ENCODE data around the gene DMXL1. TPM values are rescaled to one million over a fixed set of nuclear protein-coding genes. Genes with fewer than 3 reads are reported as not detected.

Gene DMXL1
- total and polyA plus RNA-seq, 4 donors = 4.3 to 38.1 (median 25.1) TPM

DNA sequence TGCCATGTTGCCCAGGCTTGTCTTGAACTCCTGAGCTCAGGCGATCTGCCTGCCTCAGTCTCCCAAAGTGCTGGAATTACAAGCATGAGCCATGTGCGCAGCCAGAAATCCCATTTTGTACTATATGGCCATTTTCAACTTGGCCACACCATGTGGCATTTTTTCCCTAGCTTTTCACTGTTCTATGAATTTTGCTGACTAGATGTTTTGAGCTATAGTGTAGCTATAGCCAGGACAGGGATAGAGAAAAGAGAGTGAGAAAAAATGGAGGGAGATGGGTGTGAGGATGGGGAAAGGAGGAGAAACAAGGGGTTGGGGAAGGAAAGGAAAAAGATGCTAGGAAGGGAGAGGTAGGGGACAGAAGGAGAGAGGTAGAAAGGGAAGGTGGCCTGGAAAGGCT, 46.4 kb downstream of the DMXL1 start:
- H3K27ac ChIP-seq (ENCODE audit: low read depth in 1 of 2, low read length in 2 of 2) = no peak overlapping the region
- H3K36me3 ChIP-seq (ENCODE audit: control insufficient read depth in 4 of 4, insufficient read depth in 3 of 4, low read depth in 1 of 4, low read length in 3 of 4) = peaks cover 2 to 30% (median 13%) of the 10 kb centered on the region in 4 donors
- H3K4me3 ChIP-seq (ENCODE audit: low read depth in 1 of 3, low read length in 3 of 3) = no peak overlapping the region
- H3K27me3 ChIP-seq (ENCODE audit: control insufficient read depth in 4 of 4, insufficient read depth in 4 of 4, low read length in 3 of 4) = no peaks in the 10 kb centered on the region
- no peak for TF ChIP-seq YY1 (IDR thresholded peaks at IDR 0.05)
- TF ChIP-seq JUND (IDR thresholded peaks at IDR 0.05) = no peak
- TF ChIP-seq, protein P1, sequence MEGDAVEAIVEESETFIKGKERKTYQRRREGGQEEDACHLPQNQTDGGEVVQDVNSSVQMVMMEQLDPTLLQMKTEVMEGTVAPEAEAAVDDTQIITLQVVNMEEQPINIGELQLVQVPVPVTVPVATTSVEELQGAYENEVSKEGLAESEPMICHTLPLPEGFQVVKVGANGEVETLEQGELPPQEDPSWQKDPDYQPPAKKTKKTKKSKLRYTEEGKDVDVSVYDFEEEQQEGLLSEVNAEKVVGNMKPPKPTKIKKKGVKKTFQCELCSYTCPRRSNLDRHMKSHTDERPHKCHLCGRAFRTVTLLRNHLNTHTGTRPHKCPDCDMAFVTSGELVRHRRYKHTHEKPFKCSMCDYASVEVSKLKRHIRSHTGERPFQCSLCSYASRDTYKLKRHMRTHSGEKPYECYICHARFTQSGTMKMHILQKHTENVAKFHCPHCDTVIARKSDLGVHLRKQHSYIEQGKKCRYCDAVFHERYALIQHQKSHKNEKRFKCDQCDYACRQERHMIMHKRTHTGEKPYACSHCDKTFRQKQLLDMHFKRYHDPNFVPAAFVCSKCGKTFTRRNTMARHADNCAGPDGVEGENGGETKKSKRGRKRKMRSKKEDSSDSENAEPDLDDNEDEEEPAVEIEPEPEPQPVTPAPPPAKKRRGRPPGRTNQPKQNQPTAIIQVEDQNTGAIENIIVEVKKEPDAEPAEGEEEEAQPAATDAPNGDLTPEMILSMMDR (IDR thresholded peaks at IDR 0.05; ENCODE audit: low read depth, low read length, missing input control) = no peak
- TF ChIP-seq SP1 (IDR thresholded peaks at IDR 0.05) = no peak
- TF ChIP-seq FOXA2 (IDR thresholded peaks at IDR 0.05) = no peak
- TF ChIP-seq NR2F2 (IDR thresholded peaks at IDR 0.05) = no peak
- no peak for TF ChIP-seq TAF1 (conservative IDR thresholded peaks at IDR 0.05)
- TF ChIP-seq, protein P2, sequence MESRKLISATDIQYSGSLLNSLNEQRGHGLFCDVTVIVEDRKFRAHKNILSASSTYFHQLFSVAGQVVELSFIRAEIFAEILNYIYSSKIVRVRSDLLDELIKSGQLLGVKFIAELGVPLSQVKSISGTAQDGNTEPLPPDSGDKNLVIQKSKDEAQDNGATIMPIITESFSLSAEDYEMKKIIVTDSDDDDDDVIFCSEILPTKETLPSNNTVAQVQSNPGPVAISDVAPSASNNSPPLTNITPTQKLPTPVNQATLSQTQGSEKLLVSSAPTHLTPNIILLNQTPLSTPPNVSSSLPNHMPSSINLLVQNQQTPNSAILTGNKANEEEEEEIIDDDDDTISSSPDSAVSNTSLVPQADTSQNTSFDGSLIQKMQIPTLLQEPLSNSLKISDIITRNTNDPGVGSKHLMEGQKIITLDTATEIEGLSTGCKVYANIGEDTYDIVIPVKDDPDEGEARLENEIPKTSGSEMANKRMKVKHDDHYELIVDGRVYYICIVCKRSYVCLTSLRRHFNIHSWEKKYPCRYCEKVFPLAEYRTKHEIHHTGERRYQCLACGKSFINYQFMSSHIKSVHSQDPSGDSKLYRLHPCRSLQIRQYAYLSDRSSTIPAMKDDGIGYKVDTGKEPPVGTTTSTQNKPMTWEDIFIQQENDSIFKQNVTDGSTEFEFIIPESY (IDR thresholded peaks at IDR 0.05) = no peak
- TF ChIP-seq GABPA (IDR thresholded peaks at IDR 0.05 in 1 of 2, conservative IDR thresholded peaks at IDR 0.05 in 1 of 2) = no peak
- TF ChIP-seq FOXA1 (IDR thresholded peaks at IDR 0.05) = no peak
- no peak for TF ChIP-seq HNF4G (IDR thresholded peaks at IDR 0.05)
- WGBS = 95% methylated on average over 2 of the region's 2 CpGs
- no peaks in the 10 kb centered on the region for H3K9me3 ChIP-seq (ENCODE audit: control insufficient read depth in 4 of 4, low read length in 3 of 4)
- DNase-seq (ENCODE audit: low spot score) = no peak
- no peak overlapping the region for H3K9ac ChIP-seq (ENCODE audit: low read depth in 1 of 2, low read length in 2 of 2)
- H3K4me1 ChIP-seq (ENCODE audit: control insufficient read depth in 4 of 4, insufficient read depth in 4 of 4, low read length in 3 of 4) = no peaks in the 10 kb centered on the region

DNA sequence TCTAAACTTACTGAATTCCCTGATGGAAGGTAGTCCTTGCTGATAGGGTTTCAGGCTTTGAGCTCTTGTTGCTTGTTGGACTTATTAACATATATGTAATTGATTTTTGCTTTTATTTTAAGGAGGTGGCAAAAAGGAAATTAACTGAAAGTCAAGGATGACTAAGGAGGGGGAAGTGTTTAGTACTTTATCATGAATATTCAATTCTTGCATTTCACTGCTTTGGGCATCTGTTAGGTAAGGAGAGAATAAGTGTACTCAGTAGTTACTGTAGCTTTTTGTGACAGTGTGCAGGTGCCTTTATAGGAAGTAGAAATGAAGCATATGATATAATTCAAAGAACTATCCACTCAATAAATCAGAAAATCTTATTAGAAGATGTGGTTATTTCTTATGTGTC, 47.1 kb downstream of the DMXL1 start:
- peaks cover 0 to 30% (median 13%) of the 10 kb centered on the region in 4 donors for H3K36me3 ChIP-seq (ENCODE audit: control insufficient read depth in 4 of 4, insufficient read depth in 3 of 4, low read depth in 1 of 4, low read length in 3 of 4)

More for the DNA sequence above, 47.1 kb downstream of the DMXL1 start:
- H3K9ac ChIP-seq (ENCODE audit: low read depth in 1 of 2, low read length in 2 of 2) = no peak overlapping the region
- TF ChIP-seq, protein P3, sequence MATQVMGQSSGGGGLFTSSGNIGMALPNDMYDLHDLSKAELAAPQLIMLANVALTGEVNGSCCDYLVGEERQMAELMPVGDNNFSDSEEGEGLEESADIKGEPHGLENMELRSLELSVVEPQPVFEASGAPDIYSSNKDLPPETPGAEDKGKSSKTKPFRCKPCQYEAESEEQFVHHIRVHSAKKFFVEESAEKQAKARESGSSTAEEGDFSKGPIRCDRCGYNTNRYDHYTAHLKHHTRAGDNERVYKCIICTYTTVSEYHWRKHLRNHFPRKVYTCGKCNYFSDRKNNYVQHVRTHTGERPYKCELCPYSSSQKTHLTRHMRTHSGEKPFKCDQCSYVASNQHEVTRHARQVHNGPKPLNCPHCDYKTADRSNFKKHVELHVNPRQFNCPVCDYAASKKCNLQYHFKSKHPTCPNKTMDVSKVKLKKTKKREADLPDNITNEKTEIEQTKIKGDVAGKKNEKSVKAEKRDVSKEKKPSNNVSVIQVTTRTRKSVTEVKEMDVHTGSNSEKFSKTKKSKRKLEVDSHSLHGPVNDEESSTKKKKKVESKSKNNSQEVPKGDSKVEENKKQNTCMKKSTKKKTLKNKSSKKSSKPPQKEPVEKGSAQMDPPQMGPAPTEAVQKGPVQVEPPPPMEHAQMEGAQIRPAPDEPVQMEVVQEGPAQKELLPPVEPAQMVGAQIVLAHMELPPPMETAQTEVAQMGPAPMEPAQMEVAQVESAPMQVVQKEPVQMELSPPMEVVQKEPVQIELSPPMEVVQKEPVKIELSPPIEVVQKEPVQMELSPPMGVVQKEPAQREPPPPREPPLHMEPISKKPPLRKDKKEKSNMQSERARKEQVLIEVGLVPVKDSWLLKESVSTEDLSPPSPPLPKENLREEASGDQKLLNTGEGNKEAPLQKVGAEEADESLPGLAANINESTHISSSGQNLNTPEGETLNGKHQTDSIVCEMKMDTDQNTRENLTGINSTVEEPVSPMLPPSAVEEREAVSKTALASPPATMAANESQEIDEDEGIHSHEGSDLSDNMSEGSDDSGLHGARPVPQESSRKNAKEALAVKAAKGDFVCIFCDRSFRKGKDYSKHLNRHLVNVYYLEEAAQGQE (IDR thresholded peaks at IDR 0.05) = no peak
- no peak for TF ChIP-seq RXRA (IDR thresholded peaks at IDR 0.05)
- TF ChIP-seq, protein P1 (IDR thresholded peaks at IDR 0.05; ENCODE audit: low read depth, low read length, missing input control) = no peak
- no peak for DNase-seq (ENCODE audit: low spot score)
- no peaks in the 10 kb centered on the region for H3K27me3 ChIP-seq (ENCODE audit: control insufficient read depth in 4 of 4, insufficient read depth in 4 of 4, low read length in 3 of 4)
- H3K4me3 ChIP-seq (ENCODE audit: low read depth in 1 of 3, low read length in 3 of 3) = no peak overlapping the region
- H3K4me1 ChIP-seq (ENCODE audit: control insufficient read depth in 4 of 4, insufficient read depth in 4 of 4, low read length in 3 of 4) = no peaks in the 10 kb centered on the region
- no peak overlapping the region for H3K27ac ChIP-seq (ENCODE audit: low read depth in 1 of 2, low read length in 2 of 2)
- no peaks in the 10 kb centered on the region for H3K9me3 ChIP-seq (ENCODE audit: control insufficient read depth in 4 of 4, low read length in 3 of 4)

Measured in liver (tissue), 9 donors.